Mucosa of descending colon (tissue), 3 donors: ENCODE measurements around the gene FOXC1. TPM values are rescaled to one million over a fixed set of nuclear protein-coding genes. Genes with fewer than 3 reads are reported as not detected.

Experiments
- ATAC-seq: fragments of 200-7000 bp; cut with Tn5 transposase; one replicate; pipeline ENCODE4 v1.9.1; 2020; ENCODE audit warnings: mild to moderate bottlenecking, moderate library complexity
- DNase-seq, 3 donors: peaks; one replicate each; pipeline ENCODE4 v3.0.0-alpha.2; 2020
- H3K36me3 ChIP-seq: fragments of 200-600 bp; one replicate; pipeline ENCODE4 v1.8.0; 2021; ENCODE audit warnings: low read depth, mild to moderate bottlenecking
- H3K4me1 ChIP-seq: fragments of 200-600 bp; one replicate; pipeline ENCODE4 v1.8.0; 2021; ENCODE audit warnings: low read depth, mild to moderate bottlenecking
- H3K4me3 ChIP-seq: fragments of 200-600 bp; one replicate; pipeline ENCODE4 v1.8.0; 2021; ENCODE audit warnings: mild to moderate bottlenecking
- H3K9me3 ChIP-seq: fragments of 200-600 bp; one replicate; pipeline ENCODE4 v1.8.0; 2021; ENCODE audit warnings: mild to moderate bottlenecking
- CTCF ChIP-seq: fragments of 200-600 bp; IDR thresholded peaks from one replicate; pipeline ENCODE4 v1.8.0; 2022; ENCODE audit warnings: antibody characterized with exemption, mild to moderate bottlenecking
- intact Hi-C, 2 donors: fragments of 100-400 bp; cut with DNase I in 1 of 2; cut with micrococcal nuclease in 1 of 2; formaldehyde crosslinking; loops; one replicate each; pipeline versions ENCODE4 v1.11.0 to v1.11.1; 2022; cut with DNase I, micrococcal nuclease
- total RNA-seq, 3 donors: library from RNA; stranded (reverse); fragmentation: NEBNext Ultra II Directional in 2 of 3; extraction: Animal tissue kit (Norgen Biotek cat#: 25700) in 2 of 3; gene quantifications; one replicate each; pipeline versions ENCODE4 v1.2.1 to v1.2.4, GENCODE V29; 2021 to 2023
- donor health status: DM: no; HTN: no; CAD: no; lungs with moderate emphysema.
- donor health status: DM: no; HTN: no; CAD: no.
- donor health status: DM: no; HTN: yes; CAD: no.

FOXC1 gene
- total RNA-seq, 3 donors from 2014 or later, result 1.1 to 1.7 (median 1.6) TPM

DNA sequence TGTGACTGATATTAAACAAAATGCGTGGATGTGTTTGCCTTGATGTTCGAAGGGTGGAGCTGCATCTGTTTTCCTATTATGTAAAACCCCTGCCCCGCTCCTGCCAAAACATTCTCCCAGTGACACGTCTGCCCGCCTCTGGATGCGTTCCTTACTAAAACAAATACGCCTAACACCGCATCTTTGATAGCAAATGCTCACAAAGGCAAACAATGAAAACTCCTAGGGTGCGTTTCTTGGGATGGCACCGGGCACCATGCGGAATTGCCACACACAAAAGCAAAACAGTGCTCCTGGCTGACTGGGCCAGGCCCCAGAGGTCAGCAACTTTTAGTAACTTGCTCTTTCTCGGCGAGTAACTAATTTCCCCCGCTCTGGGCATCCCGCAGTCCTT is 9.0 kb upstream of the FOXC1 start:
- intact Hi-C loops, result loop anchor here (5.0 to 10.0 kb wide), 5 partner anchors 504 to 1034 kb away; no protein-coding TSS in a partner anchor

GRCh38 chr6:1601158-1602048 is 8.3 kb upstream of the FOXC1 start:
- DNase-seq (no peak), ATAC-seq (peak; percentile 39)
- Histone ChIP-seq H3K9me3 (no peaks in the 10 kb centered on the region), H3K36me3 (no peaks in the 10 kb centered on the region), H3K4me3 (no peak overlapping the region), H3K4me1 (peaks cover 16% of the 10 kb centered on the region)
- no peak for TF ChIP-seq CTCF
- intact Hi-C loops, result loop anchor here (5.0 to 10.0 kb wide), 5 partner anchors 503 to 1033 kb away; no protein-coding TSS in a partner anchor

More for the DNA sequence above, 9.0 kb upstream of the FOXC1 start:
- DNase-seq (no peak), ATAC-seq (no peak)
- H3K9me3 ChIP-seq, result no peaks in the 10 kb centered on the region
- peaks cover 20% of the 10 kb centered on the region for H3K4me1 ChIP-seq
- no peak for TF ChIP-seq CTCF
- H3K4me3 ChIP-seq, result no peak overlapping the region
- no peaks in the 10 kb centered on the region for H3K36me3 ChIP-seq

GRCh38 chr6:1602049-1602713 is 7.5 kb upstream of the FOXC1 start:
- Histone ChIP-seq H3K36me3 (no peaks in the 10 kb centered on the region), H3K9me3 (no peaks in the 10 kb centered on the region), H3K4me1 (peaks cover 16% of the 10 kb centered on the region), H3K4me3 (no peak overlapping the region)
- ATAC-seq, result no peak
- DNase-seq, result no peak
- intact Hi-C loops, result loop anchor here (5.0 to 10.0 kb wide), 5 partner anchors 503 to 1033 kb away; no protein-coding TSS in a partner anchor
- TF ChIP-seq CTCF, result no peak

- intact Hi-C loops, result loop anchor here (5.0 to 10.0 kb wide), 5 partner anchors 501 to 1031 kb away; no protein-coding TSS in a partner anchor
- Histone ChIP-seq H3K4me1 (peaks cover 17% of the 10 kb centered on the region), H3K36me3 (no peaks in the 10 kb centered on the region), H3K9me3 (no peaks in the 10 kb centered on the region), H3K4me3 (no peak overlapping the region)
- peak; percentile 10 for ATAC-seq
- TF ChIP-seq CTCF, result no peak
- DNase-seq, result no peak
These were observed 6.0 kb upstream of the FOXC1 start for GRCh38 chr6:1603708-1604107.

DNA sequence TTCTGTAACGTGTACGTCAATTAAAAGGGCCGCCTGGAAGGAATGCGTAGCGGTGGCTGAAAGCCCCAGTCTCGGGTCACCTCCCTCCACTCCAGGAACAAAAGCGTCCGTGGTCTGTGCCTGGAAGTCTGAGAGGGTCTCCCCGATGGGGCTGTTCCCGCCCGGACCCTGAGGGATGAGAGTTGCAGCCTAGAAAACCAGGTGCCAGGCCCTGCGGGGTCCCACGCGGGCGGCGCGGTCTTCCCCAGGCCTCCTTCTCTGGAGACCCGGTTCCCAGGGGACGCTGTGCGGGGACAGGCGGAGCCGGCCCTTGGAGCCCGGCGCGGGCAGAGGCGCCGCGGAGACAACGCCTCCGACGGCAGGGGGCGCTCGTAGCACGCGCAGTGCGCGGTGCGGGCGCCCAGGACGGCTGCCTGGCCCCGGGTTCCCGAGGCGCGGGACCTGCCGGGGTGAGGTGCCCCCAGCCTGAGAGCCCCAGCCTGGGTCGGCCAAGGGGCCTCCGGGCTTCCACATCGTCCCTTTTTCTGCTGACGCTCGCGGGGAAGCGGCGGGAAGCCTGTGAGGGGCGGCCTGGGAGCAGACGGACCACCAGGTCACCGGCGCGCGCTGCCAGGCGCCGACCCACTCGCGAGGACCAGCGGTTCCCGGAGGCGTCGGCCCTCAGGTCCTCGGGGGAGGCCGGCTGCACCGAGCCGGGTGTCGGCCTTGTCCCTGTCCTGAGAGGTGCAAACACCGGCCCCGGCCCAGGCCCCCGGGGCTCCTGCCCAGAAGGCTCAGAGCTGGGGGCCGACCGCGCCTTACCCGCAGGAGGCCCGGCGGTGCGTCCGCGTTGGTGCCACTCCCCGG is 5.3 kb upstream of the FOXC1 start:
- TF ChIP-seq CTCF, result peak; percentile 95
- H3K36me3 ChIP-seq, result no peaks in the 10 kb centered on the region
- H3K9me3 ChIP-seq, result no peaks in the 10 kb centered on the region
- H3K4me1 ChIP-seq, result peaks cover 24% of the 10 kb centered on the region
- ATAC-seq (peak; percentile 92), DNase-seq (peak; percentile 64 to 83 (median 71))
- intact Hi-C loops, result loop anchor here (5.0 to 10.0 kb wide), 5 partner anchors 500 to 1030 kb away; no protein-coding TSS in a partner anchor
- H3K4me3 ChIP-seq, result no peak overlapping the region
